Esophagus squamous epithelium (tissue), 4 donors: ENCODE data around the gene GPRIN2.

ENCODE experiments used
- POLR2A ChIP-seq, 4 donors: fragments of 450-650 bp; IDR thresholded peaks; one replicate each; pipeline ENCODE4 v1.6.1; 2017; ENCODE audit warnings: antibody characterized with exemption in 4 of 4, mild to moderate bottlenecking in 4 of 4, moderate library complexity in 3 of 4
- TF ChIP-seq, protein P1 (sequence below), 6 experiments: fragments of 450-650 bp in 4 of 6; fragments of 200-600 bp in 2 of 6; sonication (generic) in 2 of 6; IDR thresholded peaks; one replicate each; pipeline ENCODE4 v1.5.1; 2016 to 2019; ENCODE audit warnings: antibody characterized with exemption in 6 of 6, mild to moderate bottlenecking in 4 of 6, moderate library complexity in 4 of 6

GRCh38 chr10:46553238-46554049, 3.0 kb downstream of the GPRIN2 start:
- TF ChIP-seq, protein P1, sequence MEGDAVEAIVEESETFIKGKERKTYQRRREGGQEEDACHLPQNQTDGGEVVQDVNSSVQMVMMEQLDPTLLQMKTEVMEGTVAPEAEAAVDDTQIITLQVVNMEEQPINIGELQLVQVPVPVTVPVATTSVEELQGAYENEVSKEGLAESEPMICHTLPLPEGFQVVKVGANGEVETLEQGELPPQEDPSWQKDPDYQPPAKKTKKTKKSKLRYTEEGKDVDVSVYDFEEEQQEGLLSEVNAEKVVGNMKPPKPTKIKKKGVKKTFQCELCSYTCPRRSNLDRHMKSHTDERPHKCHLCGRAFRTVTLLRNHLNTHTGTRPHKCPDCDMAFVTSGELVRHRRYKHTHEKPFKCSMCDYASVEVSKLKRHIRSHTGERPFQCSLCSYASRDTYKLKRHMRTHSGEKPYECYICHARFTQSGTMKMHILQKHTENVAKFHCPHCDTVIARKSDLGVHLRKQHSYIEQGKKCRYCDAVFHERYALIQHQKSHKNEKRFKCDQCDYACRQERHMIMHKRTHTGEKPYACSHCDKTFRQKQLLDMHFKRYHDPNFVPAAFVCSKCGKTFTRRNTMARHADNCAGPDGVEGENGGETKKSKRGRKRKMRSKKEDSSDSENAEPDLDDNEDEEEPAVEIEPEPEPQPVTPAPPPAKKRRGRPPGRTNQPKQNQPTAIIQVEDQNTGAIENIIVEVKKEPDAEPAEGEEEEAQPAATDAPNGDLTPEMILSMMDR (IDR thresholded peaks at IDR 0.05) = no peak
- TF ChIP-seq POLR2A (IDR thresholded peaks at IDR 0.05) = no peak
